Measurements from ENCODE around the gene TMEM259.
A peak's percentile ranks its signal among the peaks of the same experiment; 100 is the strongest.

TMEM259 gene

DNA sequence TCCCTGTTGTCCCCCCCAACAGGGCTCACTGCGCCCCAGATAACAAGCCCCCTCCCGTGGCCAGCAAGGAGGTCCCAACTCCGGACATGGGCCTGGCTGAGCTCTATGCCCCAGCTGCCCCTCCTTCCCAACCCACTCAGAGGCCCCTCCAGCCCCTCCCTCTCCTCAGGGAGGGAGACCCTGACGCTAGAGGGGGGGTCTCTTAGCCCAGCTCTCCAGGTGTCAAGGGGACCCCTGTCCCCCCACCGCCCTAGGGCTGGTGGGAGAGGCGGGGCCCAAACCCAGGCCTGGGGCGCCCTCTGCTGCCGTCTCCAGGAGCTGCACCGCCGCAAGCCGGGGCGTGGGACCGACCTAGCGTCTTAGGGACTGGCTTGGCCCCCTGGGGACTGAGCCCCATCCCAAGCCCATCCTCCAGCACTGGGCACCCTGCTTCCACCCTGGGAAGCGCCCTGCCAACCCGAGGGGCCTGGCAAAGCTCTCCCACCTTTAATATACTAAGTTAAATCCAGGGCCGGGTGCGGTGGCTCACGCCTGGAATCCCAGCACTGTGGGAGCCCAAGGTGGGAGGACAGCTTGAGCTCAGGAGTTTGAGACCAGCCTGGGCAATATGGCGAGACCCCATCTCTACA is 19.3 kb downstream of the TMEM259 start:
- H3K9me3 Mint-ChIP-seq, result no peaks in the 10 kb centered on the region
- H3K4me3 Mint-ChIP-seq, result no peak overlapping the region
- H3K27me3 Mint-ChIP-seq, result peaks cover 71% of the 10 kb centered on the region
- H3K4me1 Mint-ChIP-seq, result peaks cover 18% of the 10 kb centered on the region
- DNase-seq, result peak; percentile 79
- CTCF ChIA-PET, result interaction anchor here (0.8 to 1.6 kb wide), 2 partner anchors 237 to 314 kb away, joined by 3 to 4 read pairs; partner anchors contain the start of gene CBARP
- H3K36me3 Mint-ChIP-seq, result peaks cover 1% of the 10 kb centered on the region
- no peak overlapping the region for H3K27ac Mint-ChIP-seq

DNA sequence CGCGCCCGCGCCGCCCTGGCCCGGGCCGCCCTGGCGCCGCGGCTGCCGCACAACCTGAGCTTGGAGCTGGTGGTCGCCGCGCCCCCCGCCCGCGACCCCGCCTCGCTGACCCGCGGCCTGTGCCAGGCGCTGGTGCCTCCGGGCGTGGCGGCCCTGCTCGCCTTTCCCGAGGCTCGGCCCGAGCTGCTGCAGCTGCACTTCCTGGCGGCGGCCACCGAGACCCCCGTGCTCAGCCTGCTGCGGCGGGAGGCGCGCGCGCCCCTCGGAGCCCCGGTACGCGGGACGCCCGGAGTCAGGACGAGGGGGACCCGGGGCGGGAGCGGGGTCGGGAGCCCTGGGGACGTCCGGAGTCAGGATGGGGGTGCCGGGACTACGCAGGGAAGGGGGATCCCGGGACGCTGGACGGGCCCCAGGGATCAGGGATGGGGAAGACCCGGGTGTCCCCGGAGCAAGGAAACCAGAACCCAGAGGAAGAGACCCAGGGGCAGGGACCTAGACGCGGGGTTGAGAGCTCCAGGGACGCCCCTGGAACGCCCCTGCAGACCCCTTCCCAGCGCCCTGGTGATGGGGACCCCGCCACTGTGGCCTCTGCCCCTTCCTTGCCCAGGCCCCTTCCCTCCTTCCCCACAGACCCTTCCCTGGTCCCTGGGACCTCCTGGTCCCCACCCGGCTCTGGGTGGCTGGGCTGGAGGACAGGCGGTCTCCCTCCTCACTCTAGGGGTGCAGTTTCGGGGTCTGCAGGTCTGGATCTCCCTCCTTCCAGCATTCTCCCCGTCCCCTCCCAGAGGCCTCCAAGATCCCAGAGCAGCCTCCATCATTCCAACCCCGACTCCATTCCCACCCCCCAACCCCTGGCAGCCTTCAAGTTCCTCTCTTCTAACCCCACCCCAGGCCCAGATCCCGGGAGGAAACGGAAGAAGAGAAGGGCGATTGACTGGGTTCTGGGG is 20.1 kb downstream of the TMEM259 start:
- Mint-ChIP-seq H3K4me3 (no peak overlapping the region), H3K4me1 (peaks cover 23% of the 10 kb centered on the region), H3K27ac (no peak overlapping the region), H3K36me3 (peaks cover 1% of the 10 kb centered on the region), H3K9me3 (no peaks in the 10 kb centered on the region), H3K27me3 (peaks cover 79% of the 10 kb centered on the region)
- no peak for DNase-seq
- CTCF ChIA-PET, result interaction anchor here (0.6 to 1.6 kb wide), 4 partner anchors 36 to 313 kb away, joined by 3 to 4 read pairs (median 3); partner anchors contain the start of gene CBARP

DNA sequence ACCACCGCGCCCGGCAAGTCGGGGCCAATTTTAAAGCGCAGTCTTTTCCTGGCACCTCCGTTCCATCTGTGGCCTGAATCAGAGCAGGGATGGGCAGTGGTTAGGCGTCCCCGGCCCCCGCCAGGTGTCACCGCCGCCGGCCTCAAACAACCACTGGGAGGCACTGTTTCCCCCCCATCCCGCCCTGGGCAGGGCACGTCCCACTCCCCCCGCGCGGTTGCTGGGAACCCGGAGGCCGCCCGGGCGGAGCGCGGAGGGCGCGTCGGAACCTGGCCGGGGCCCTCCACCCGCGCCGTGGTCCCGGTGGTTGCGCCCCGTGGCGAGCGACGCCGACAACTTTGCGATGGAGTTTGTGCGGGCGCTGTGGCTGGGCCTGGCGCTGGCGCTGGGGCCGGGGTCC is 20.8 kb downstream of the TMEM259 start, which contains the start of gene GRIN3B:
GRIN3B (plus strand) TSS at position 325 of the 400 bp plus-strand sequence; CDS start at position 344, 19 bp downstream.
- H3K36me3 Mint-ChIP-seq, result no peaks in the 10 kb centered on the region
- peaks cover 23% of the 10 kb centered on the region for H3K4me1 Mint-ChIP-seq
- H3K9me3 Mint-ChIP-seq, result no peaks in the 10 kb centered on the region
- no peak within 1 kb of the TSS for H3K27ac Mint-ChIP-seq
- CTCF ChIA-PET, result no interaction called here
- DNase-seq, result peak; percentile 82
- no peak within 1 kb of the TSS for H3K4me3 Mint-ChIP-seq
- peaks cover 80% of the 10 kb centered on the region for H3K27me3 Mint-ChIP-seq

DNA sequence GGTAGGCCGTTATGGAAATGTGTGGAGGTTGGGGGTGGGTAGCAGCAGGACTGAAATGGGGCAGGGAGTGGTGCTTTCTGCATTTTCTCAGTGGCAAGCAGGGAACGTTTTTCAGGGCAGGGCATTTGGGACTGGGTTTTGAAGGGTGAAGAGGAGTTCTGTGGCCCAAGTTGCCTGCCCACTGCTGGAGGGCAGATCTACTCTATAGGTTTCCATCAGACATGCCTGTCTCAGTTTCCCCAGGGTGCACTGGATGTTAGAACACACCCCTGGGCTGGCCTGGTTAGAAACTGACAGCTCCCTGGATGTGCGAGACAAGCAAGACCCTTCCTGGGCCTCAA is 21.6 kb downstream of the TMEM259 start:
- Mint-ChIP-seq H3K9me3 (no peaks in the 10 kb centered on the region), H3K27me3 (peaks cover 78% of the 10 kb centered on the region), H3K27ac (no peak overlapping the region), H3K4me1 (peaks cover 23% of the 10 kb centered on the region), H3K4me3 (no peak overlapping the region), H3K36me3 (no peaks in the 10 kb centered on the region)
- CTCF ChIA-PET, result interaction anchor here (2.8 kb wide), 1 partner anchor 15 kb away, joined by 7 read pairs; the partner anchor contains the start of gene WDR18
- no peak for DNase-seq

DNA sequence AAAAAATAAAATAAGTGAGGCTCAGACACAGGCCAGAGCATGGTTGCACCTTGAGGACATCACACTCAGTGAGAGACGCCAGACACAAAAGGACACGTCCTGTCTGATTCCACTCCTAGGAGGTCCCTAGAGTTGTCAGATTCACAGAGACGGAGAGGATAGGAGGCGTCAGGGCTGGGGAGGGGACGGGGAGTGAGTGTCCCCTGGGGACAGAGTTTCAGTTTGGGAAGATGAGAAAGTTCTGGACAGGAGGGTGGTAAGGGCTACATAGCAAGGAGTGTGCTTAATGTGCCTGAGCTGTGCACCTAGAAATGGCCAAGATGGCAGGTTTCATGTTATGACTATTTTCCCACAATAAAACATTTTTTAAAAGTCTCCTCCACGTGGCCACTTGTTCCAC is 22.9 kb downstream of the TMEM259 start:
- Mint-ChIP-seq H3K27me3 (peaks cover 70% of the 10 kb centered on the region), H3K27ac (no peak overlapping the region), H3K36me3 (peaks cover 5% of the 10 kb centered on the region), H3K4me1 (peaks cover 23% of the 10 kb centered on the region), H3K4me3 (no peak overlapping the region), H3K9me3 (no peaks in the 10 kb centered on the region)
- no peak for DNase-seq
- CTCF ChIA-PET, result interaction anchor here (0.6 to 2.8 kb wide), 3 partner anchors 14 to 204 kb away, joined by 3 to 8 read pairs (median 7); partner anchors contain the start of gene WDR18

DNA sequence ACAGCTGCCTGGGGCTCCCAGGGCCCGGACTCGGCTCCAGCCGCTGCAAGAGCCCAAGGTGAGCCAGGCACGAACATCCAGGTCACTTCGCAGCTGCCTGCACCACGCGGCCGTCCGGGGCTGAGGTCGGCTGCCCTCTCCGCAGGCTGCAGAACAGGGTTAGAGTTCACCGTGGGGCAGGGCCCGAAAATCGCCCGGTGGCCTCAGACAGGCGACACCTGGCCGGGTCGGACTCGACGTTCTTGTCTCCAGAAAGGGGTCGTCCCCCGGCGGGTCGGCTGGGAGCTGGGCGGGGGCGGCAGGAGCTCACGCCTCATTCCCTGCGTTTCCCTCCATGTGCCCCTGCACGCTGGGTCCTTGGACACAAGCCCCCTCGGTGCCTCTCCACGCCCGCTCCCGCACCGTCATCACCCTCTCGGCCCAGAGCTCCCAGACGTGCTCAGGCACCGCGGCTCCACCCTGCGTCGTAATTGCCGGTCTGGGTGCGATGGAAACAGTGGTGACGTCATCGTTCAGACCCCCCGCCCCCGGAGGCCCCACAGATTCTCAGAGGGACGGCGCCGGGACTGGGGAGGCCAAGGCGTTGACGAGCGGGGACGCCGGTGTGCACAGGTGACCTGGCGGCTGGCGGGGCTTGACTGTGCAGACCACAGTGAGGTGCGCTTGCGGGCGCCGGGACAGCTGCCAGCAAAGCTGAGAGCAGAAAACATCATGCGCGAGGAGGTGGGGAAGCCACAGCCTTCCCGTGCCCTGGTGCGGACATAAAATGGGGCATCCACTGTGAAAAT is 24.7 kb downstream of the TMEM259 start:
- no peaks in the 10 kb centered on the region for H3K9me3 Mint-ChIP-seq
- H3K4me3 Mint-ChIP-seq, result peak overlapping the region; percentile 35
- H3K27me3 Mint-ChIP-seq, result peaks cover 54% of the 10 kb centered on the region
- peak overlapping the region; percentile 78 for H3K27ac Mint-ChIP-seq
- H3K36me3 Mint-ChIP-seq, result peaks cover 11% of the 10 kb centered on the region
- H3K4me1 Mint-ChIP-seq, result peaks cover 23% of the 10 kb centered on the region
- CTCF ChIA-PET, result interaction anchor here (1.2 to 2.0 kb wide), 2 partner anchors 10 to 133 kb away, joined by 3 to 8 read pairs; no protein-coding TSS in a partner anchor
- DNase-seq, result peak; percentile 83

DNA sequence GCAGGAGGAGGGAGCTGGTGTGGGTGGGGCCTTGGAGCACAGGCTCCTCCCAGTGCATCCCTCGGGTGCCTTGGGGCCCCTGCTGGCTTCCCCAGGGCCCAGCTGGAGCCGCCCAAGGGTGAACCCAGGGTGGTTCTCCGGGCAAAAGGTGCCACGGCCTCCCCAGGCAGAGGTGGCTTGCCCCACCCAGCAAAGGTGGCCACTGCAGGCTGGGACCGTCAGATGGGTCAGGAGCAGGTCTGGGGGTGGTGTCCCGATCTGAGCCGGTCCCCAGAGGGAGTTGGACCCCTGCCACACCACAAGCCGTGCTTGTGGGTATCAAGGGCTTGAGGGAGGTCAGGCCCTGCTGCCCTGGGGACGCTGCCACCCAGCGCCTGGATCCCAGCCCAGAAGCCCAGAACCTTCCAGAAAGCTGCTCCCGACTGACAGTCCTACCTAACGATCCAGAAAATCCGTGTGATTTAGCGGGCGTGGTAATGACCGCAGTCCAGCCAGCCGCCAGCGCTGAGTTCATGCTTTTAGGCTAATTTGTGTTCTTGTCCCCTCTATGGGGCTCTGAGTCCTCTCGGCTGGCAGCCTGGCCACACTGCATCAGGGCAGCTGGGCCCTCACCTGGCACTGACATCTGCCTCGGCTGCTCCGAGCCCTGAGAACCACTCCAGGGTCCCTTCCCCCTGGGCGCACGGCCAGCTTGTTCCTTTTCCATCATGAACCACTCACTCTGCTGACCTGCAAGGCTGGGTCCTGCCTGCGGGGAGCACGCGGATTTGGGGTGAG is 25.7 kb downstream of the TMEM259 start:
- Mint-ChIP-seq H3K4me1 (peaks cover 18% of the 10 kb centered on the region), H3K4me3 (no peak overlapping the region), H3K9me3 (no peaks in the 10 kb centered on the region), H3K27me3 (peaks cover 47% of the 10 kb centered on the region), H3K27ac (no peak overlapping the region), H3K36me3 (peaks cover 16% of the 10 kb centered on the region)
- CTCF ChIA-PET, result interaction anchor here (1.2 kb wide), 1 partner anchor 11 kb away, joined by 3 read pairs; no protein-coding TSS in a partner anchor
- no peak for DNase-seq

DNA sequence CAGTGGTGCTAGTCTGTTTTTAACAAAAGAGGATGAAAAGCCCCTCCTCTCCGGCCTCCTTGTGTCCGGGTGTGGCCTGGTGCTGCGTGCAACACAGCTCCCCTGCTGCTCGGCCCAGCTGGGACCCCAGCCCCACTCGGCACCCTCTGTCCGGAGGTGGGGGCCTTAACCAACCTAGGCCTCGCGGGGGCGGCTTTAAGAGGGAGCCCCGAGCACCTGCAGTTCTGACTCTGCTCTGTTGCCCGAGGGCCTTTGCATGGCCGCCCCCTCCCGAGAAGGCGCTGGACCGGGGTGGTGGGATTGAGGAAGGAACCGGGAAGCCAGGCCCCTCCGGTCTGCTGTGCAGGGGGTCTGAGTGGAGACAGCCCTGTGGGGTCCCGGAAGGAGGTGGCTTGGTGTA is 26.4 kb downstream of the TMEM259 start:
- H3K27me3 Mint-ChIP-seq, result peaks cover 40% of the 10 kb centered on the region
- CTCF ChIA-PET, result no interaction called here
- peaks cover 16% of the 10 kb centered on the region for H3K36me3 Mint-ChIP-seq
- H3K27ac Mint-ChIP-seq, result no peak overlapping the region
- no peak for DNase-seq
- H3K4me1 Mint-ChIP-seq, result peaks cover 18% of the 10 kb centered on the region
- H3K4me3 Mint-ChIP-seq, result no peak overlapping the region
- no peaks in the 10 kb centered on the region for H3K9me3 Mint-ChIP-seq

DNA sequence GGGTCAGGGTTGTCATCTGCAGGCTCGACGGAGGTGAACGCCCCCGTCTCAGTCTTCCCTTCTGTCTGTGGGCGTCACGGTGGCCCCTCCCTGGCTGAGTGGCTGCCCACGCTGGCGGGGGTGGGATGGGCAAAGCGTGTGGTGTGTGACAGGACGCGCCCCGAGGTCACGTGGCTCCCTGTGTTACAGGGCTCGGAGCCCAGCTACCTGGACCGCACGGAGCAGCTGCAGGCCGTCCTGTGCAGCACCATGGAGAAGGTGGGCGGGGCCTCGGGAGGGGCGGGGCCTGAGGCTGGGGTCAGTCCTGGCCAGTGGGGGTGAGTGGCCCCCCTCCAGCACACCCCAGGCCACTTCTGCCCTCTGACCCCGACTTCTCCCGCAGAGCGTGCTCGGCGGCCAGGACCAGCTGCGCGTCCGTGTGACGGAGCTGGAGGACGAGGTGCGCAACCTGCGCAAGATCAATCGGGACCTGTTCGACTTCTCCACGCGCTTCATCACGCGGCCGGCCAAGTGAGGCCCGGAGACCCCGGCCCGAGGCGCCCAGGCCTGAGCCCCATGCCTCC is 27.0 kb downstream of the TMEM259 start:
- H3K27me3 Mint-ChIP-seq, result peaks cover 34% of the 10 kb centered on the region
- CTCF ChIA-PET, result no interaction called here
- H3K36me3 Mint-ChIP-seq, result peaks cover 16% of the 10 kb centered on the region
- H3K4me1 Mint-ChIP-seq, result peaks cover 12% of the 10 kb centered on the region
- no peaks in the 10 kb centered on the region for H3K9me3 Mint-ChIP-seq
- no peak for DNase-seq
- no peak overlapping the region for H3K4me3 Mint-ChIP-seq
- H3K27ac Mint-ChIP-seq, result no peak overlapping the region

DNA sequence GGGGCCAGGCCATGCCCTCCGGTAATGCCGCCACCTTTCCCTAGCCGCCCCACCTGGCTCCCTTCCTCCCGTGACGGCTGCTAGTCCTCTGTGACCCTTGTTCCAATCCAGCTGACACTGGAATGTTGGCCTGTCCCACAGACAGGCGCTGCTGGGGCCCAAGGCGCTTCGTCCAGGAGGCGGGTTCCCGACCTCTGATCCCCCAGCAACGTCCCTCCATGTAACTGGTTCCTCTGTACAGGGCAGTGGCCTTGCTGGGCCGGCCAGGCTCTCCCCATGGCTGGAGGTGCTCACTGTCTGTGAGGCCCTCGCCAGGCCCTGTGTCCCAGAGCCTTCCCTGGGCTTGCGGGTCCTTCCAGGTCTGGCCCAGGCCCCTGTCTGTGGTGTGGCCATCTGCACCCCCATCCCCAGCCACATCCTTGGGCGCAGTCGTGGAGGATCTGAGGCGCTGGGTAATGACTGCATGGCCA is 27.5 kb downstream of the TMEM259 start:
- Mint-ChIP-seq H3K4me1 (peaks cover 10% of the 10 kb centered on the region), H3K9me3 (no peaks in the 10 kb centered on the region), H3K4me3 (no peak overlapping the region), H3K36me3 (peaks cover 16% of the 10 kb centered on the region), H3K27me3 (peaks cover 29% of the 10 kb centered on the region), H3K27ac (no peak overlapping the region)
- no peak for DNase-seq
- CTCF ChIA-PET, result no interaction called here

DNA sequence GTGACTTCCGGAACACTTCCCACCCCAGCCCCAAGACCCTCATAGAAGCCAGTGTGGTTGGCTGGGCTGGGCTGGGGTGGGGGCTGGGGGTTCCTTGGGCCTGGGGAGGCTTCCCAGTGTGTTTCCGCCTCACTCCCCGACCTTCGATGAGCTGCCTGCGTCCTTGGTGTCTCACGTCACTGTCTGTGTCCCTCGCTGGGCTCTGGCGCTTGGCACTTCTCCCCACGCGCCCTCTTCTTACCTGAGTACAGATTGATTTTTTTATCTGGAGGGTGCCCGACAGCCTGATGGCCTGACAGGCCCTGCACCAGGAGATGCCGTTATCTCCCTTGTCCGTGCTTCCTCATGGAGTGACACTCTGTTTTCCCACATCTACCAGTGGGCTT is 28.3 kb downstream of the TMEM259 start:
- CTCF ChIA-PET, result no interaction called here

DNA sequence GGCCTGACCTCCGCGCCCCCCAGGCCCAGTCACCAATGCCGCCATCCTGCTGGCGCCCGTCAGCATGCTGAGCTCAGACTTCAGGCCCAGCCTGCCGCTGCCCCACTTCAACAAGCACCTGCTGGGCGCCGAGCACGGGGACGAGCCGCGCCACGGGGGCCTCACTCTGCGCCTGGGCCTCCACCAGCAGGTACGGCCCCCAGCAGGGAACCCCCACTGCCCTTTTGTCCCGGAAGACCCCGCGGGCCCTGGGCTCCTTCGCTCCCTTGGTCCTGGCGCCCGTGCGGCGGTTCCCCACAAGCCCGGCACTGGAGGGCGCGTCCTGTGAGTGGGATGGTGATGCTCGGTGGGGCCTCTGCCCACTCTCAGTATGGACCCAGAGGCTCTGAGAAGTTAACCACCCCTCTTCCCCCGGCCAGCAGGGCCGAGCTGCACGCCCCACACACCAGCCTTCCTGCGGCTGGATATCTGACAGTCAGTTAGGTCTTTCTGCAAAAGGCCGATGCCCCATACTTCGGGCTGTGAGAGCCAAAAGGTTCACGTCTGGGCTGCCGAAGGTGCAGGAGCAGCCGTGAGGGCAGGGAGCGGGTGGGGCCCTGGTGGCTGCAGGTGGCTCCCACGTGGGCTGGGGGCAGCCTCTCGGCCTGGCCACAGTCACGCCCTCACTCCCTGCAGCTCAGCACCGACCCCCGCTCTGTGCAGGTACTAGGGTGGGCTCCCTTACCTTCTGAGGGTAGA is 28.8 kb downstream of the TMEM259 start:
- Mint-ChIP-seq H3K36me3 (peaks cover 18% of the 10 kb centered on the region), H3K27me3 (peaks cover 16% of the 10 kb centered on the region), H3K4me1 (peaks cover 6% of the 10 kb centered on the region), H3K27ac (no peak overlapping the region), H3K9me3 (no peaks in the 10 kb centered on the region), H3K4me3 (no peak overlapping the region)
- CTCF ChIA-PET, result no interaction called here
- DNase-seq, result no peak

More for the DNA sequence above, 28.3 kb downstream of the TMEM259 start:
- peaks cover 22% of the 10 kb centered on the region for H3K27me3 Mint-ChIP-seq
- no peak for DNase-seq
- H3K4me3 Mint-ChIP-seq, result no peak overlapping the region
- peaks cover 7% of the 10 kb centered on the region for H3K4me1 Mint-ChIP-seq
- peaks cover 18% of the 10 kb centered on the region for H3K36me3 Mint-ChIP-seq
- no peak overlapping the region for H3K27ac Mint-ChIP-seq
- H3K9me3 Mint-ChIP-seq, result no peaks in the 10 kb centered on the region

Measured in activated naive CD4-positive, alpha-beta T cell treated with anti-CD3 and anti-CD28 coated beads, Interleukin-2, amount 10 ng/mL, durations not matched to agents 7 days and 5 days (primary cell).